ENCODE results near the gene ATF1.

DNA sequence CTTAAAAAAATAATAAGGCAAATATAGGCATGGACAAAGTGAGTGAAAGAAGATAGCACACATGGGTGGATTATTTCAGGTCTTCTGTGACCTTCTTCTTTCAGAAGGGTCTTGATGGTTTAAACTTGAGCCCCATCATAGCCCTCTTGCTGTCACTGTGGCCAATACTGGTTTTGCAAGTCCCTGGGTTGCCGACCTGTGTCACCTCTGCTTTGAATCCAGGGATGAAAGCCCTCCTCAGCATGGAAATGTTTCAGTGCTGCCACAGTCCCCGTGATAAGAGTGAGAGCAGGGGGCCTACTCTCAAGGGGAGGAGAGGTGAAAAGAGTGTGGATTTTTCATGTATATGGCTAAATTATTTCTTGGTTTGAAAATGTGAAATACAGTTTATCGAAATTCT is 30.2 kb upstream of the ATF1 start:
- TF ChIP-seq, protein P1, sequence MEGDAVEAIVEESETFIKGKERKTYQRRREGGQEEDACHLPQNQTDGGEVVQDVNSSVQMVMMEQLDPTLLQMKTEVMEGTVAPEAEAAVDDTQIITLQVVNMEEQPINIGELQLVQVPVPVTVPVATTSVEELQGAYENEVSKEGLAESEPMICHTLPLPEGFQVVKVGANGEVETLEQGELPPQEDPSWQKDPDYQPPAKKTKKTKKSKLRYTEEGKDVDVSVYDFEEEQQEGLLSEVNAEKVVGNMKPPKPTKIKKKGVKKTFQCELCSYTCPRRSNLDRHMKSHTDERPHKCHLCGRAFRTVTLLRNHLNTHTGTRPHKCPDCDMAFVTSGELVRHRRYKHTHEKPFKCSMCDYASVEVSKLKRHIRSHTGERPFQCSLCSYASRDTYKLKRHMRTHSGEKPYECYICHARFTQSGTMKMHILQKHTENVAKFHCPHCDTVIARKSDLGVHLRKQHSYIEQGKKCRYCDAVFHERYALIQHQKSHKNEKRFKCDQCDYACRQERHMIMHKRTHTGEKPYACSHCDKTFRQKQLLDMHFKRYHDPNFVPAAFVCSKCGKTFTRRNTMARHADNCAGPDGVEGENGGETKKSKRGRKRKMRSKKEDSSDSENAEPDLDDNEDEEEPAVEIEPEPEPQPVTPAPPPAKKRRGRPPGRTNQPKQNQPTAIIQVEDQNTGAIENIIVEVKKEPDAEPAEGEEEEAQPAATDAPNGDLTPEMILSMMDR (IDR thresholded peaks at IDR 0.05): no peak
- no peak for TF ChIP-seq POLR2A (IDR thresholded peaks at IDR 0.05)

All from adrenal gland (tissue), 5 donors.